IMR-90 (cell line): Measurements from ENCODE around the gene ETV6.

Experiments used
- BHLHE40 ChIP-seq: fragments of 150-350 bp; IDR thresholded peaks from 2 replicates; pipeline ENCODE4 v1.6.1; 2016; ENCODE audit warnings: mild to moderate bottlenecking, low read depth, low read length
- ELK1 ChIP-seq: fragments of 150-350 bp; IDR thresholded peaks from 2 replicates; pipeline ENCODE4 v1.6.1; 2016; ENCODE audit warnings: low read depth, mild to moderate bottlenecking, low read length, moderate library complexity, borderline replicate concordance
- MAFK ChIP-seq: IDR thresholded peaks from 2 replicates; pipeline ENCODE4 v1.6.1; 2012; ENCODE audit warnings: low read depth, low read length, improper control_type of control experiment
- MAZ ChIP-seq: IDR thresholded peaks from 2 replicates; pipeline ENCODE4 v1.6.1; 2012; ENCODE audit warnings: low read depth, mild to moderate bottlenecking, low read length, improper control_type of control experiment, moderate library complexity, borderline replicate concordance
- MXI1 ChIP-seq: IDR thresholded peaks from 2 replicates; pipeline ENCODE4 v1.6.1; 2012; ENCODE audit warnings: low read depth, mild to moderate bottlenecking, low read length, moderate library complexity, borderline replicate concordance
- POLR2A ChIP-seq: IDR thresholded peaks from 2 replicates; pipeline ENCODE4 v1.6.1; 2012; ENCODE audit warnings: mild to moderate bottlenecking, low read depth, low read length
- TF ChIP-seq, protein P1 (sequence below): conservative IDR thresholded peaks from 2 replicates; pipeline ENCODE4 v1.5.1; 2012; ENCODE audit warnings: mild to moderate bottlenecking, low read depth, low read length, improper control_type of control experiment

- TF ChIP-seq, protein P1, sequence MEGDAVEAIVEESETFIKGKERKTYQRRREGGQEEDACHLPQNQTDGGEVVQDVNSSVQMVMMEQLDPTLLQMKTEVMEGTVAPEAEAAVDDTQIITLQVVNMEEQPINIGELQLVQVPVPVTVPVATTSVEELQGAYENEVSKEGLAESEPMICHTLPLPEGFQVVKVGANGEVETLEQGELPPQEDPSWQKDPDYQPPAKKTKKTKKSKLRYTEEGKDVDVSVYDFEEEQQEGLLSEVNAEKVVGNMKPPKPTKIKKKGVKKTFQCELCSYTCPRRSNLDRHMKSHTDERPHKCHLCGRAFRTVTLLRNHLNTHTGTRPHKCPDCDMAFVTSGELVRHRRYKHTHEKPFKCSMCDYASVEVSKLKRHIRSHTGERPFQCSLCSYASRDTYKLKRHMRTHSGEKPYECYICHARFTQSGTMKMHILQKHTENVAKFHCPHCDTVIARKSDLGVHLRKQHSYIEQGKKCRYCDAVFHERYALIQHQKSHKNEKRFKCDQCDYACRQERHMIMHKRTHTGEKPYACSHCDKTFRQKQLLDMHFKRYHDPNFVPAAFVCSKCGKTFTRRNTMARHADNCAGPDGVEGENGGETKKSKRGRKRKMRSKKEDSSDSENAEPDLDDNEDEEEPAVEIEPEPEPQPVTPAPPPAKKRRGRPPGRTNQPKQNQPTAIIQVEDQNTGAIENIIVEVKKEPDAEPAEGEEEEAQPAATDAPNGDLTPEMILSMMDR: no peak
- TF ChIP-seq POLR2A (no peak), MXI1 (no peak), BHLHE40 (no peak), MAZ (no peak), MAFK (no peak), ELK1 (no peak)
Observed at GRCh38 chr12:11905534-11905933, 256.1 kb downstream of the ETV6 start.
